CD4-positive, alpha-beta T cell treated with Interleukin-4 for 1 hour (primary cell): ENCODE measurements around the gene ALDH1L2.
"Not testable (repeated sequence)": the region's sequence is repeated elsewhere in the genome, so short reads cannot be mapped to it uniquely, and the experiment has no call there.

ENCODE experiments used
- DNase-seq, 2 donors: peaks; one replicate each; pipeline ENCODE4 v3.0.0-alpha.2; 2020 to 2022

The ALDH1L2 gene

GRCh38 chr12:105030820-105031807 is 53.1 kb downstream of the ALDH1L2 start:
- no peak for DNase-seq

DNA sequence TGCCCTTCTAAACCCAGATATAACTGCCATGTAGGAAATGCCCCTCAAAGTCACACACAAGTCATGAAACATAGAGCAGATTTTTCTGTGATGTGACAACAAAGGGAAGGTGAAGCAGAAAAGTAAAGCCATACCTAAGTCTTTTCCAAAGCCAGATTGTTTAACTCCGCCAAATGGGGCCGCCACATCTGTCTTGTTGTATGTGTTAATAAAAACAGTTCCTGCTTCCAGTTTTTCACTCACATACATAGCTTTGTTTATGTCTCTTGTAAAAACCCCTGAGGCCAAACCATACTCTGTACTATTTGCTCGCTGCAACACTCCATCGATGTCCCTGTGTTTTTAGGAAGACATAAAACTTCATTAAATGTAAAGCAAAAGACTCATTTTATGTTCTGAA is 57.8 kb downstream of the ALDH1L2 start:
- DNase-seq = no peak

- no peak for DNase-seq
These were observed 58.4 kb downstream of the ALDH1L2 start for GRCh38 chr12:105025890-105026289.

- no peak for DNase-seq
These were observed 59.3 kb downstream of the ALDH1L2 start for GRCh38 chr12:105024928-105025327.

- no peak for DNase-seq
These were observed 63.9 kb downstream of the ALDH1L2 start for GRCh38 chr12:105020241-105020962.

DNA sequence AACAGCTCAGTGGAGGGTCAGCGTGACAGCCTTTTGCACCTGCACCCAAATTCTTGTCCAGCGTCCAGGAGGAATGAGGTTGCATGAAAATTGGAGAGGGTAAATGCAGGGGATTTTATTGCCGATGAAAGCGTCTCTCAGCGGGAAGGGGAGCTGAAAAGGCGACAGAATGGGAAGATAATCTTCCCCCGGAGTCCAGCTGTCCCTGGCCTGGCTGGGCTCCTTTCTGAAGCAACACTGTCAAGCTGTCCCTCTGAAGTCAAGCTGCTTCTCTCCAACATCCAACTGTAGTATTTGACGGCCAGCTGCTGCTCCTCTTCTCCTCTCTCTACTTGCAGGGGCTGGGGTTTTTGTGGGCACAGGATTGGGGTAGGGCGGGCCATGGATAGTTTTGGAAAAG is 65.5 kb downstream of the ALDH1L2 start:
- no peak for DNase-seq

- no peak for DNase-seq
These were observed 66.2 kb downstream of the ALDH1L2 start for GRCh38 chr12:105018012-105018411.

DNA sequence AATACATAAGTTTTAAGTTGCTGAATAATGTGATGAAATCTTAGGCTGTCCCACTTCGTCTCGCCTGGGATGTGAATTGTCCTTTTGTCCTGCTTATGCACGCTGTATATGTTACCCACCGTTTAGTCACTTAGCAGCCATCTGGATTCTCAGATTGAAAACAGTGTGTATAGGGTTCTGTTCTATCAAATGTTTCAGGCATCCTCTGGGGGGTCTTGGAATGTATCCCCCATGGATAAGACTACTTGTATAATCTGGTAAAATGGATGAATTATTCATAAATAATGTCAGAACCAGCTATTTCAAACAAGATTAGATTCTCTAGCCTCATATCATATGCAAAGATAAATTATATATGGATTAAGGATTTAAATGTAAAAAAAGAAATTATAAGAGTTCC is 68.7 kb downstream of the ALDH1L2 start:
- no peak for DNase-seq

- DNase-seq = no peak
These were observed 69.7 kb downstream of the ALDH1L2 start for GRCh38 chr12:105014603-105015002.

GRCh38 chr12:105013892-105014291 is 70.4 kb downstream of the ALDH1L2 start:
- no peak for DNase-seq

GRCh38 chr12:105001476-105001875 is 82.8 kb downstream of the ALDH1L2 start:
- DNase-seq = no peak

- DNase-seq = no peak
These were observed 84.9 kb downstream of the ALDH1L2 start for GRCh38 chr12:104999347-104999685.

DNA sequence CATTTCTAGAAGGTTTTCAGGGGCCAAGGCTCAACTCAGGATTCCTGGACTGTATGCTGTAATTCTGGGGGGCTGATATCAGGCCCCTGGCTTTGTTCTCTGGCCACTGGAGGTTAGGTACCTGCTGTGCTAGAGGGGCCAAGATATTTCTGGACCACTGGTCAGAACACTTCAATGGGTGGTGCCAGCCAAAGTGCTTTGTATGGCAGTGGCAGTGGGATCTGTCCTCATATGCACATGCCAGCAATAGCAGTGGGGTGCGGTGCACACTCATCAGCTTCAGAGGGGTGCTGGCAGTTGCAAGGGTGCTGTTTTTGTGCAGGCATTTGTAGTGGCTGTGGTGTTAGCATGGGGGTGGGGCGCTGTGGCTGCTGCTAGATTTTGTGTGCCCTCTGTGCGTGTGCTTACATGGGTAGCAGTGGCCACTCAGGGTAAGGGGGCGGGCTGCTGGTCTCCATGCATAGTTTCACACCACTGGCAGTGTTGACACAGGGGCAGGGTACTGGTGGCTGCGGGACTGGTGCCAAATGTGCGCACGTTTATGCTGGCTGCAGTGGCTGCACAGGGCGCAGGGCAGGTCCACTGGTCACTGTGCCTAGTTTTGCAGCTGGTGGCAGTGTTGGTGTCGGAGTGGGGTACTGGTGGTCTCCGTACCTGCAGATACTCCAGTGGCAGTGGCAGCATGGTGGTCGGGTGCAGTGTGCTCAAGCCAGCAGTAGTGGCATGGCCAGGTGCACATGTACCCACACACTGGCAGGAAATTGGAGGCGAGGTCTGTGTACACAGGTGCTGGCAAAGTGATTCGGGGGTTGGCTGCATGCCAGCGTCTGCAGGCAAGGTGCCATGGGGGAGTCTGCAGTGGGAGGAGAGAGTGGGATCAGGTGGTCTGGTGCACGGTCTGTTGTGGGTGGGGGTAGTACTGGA is 85.6 kb downstream of the ALDH1L2 start:
- no peak for DNase-seq

DNA sequence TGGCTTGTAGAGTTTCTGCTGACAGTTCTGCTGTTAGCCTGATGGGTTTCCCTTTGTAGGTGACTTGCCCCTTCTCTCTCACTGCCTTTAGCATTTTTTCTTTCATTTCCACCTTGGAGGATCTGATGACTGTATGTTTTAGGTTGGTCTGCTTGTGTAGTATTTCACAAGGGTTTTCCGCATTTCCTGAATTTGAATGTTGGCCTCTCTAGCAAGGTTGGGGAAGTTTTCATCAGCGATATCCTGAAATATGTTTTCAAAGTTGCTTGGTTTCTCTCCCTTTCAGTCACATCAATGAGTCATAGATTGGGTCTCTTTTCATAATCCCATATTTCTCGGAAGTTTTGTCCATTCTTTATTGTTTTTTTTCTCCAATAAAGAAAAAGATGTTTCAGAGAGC is 86.7 kb downstream of the ALDH1L2 start:
- DNase-seq = no peak

DNA sequence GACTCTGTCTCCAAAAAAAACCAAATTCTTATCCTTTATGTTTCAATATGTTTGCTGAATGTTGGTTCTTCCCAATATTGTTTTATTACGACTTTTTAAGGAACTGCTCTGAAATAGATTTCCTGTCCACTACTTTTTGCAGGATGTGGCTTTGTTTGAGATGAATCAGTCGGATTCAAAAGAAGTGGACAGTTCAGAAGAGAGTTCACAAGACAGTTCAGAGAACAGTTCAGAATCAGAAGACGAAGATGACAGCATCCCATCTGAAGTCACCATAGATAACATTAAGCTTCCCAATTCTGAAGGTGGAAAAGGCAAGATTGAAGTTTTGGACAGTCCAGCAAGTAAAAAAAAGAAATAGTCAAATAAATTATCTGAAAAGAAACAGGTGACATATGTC is 89.9 kb downstream of the ALDH1L2 start:
- DNase-seq = no peak

- DNase-seq = no peak
These were observed 92.6 kb downstream of the ALDH1L2 start for GRCh38 chr12:104991565-104992128.

GRCh38 chr12:104990950-104991349 is 93.3 kb downstream of the ALDH1L2 start:
- DNase-seq = no peak

GRCh38 chr12:104986022-104986941 is 98.0 kb downstream of the ALDH1L2 start, which contains the start of gene NOPCHAP1:
NOPCHAP1 (plus strand) TSS chr12:104986316; CDS start chr12:104986353, 37 bp downstream.
- peak; percentile 81 to 85 for DNase-seq

GRCh38 chr12:104985206-104985605 is 99.1 kb downstream of the ALDH1L2 start:
- no peak for DNase-seq

- DNase-seq = not testable (repeated sequence)
These were observed 106.6 kb downstream of the ALDH1L2 start for GRCh38 chr12:104977688-104978087.

DNA sequence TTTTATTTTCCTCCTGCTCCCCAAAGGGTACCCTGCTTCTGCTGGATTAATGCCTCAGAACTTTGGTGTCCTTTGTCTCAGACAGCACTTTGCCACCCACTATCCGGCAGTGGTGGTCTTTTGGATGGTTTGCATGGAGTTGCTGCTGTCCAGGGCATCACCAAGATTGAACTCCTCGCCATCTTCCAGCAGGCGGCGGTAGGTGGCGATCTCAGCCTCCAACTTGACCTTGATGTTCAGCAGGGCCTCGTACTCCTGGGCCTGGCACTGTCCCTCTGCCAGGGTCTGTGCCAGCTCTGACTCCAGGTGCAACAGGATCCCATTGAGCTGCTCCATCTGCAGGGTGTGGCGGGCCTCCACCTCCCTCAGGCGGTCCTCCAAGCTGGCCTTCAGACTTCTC is 107.6 kb downstream of the ALDH1L2 start:
- no peak for DNase-seq
